Hepatocyte (in vitro differentiated cells): ENCODE results near the gene RAB33B. TPM values are rescaled to one million over a fixed set of nuclear protein-coding genes. Genes with fewer than 3 reads are reported as not detected.

Experiments used
- DNase-seq: peaks from one replicate; pipeline ENCODE4 v3.0.0-alpha.2; 2016; ENCODE audit warnings: low spot score
- H2AFZ ChIP-seq: fragments of 200-600 bp; sonication (generic); 2 replicates; pipeline ENCODE4 v1.6.0; 2016; ENCODE audit warnings: antibody characterized with exemption, mild to moderate bottlenecking
- H3K27ac ChIP-seq: fragments of 200-600 bp; sonication (generic); 2 replicates; pipeline ENCODE4 v1.5.1; 2016; ENCODE audit warnings: mild to moderate bottlenecking
- H3K27me3 ChIP-seq: fragments of 200-600 bp; sonication (generic); 2 replicates; pipeline ENCODE4 v1.6.1; 2016
- H3K36me3 ChIP-seq: fragments of 200-600 bp; sonication (generic); replicated peaks from 2 replicates; pipeline ENCODE4 v1.5.1; 2016; ENCODE audit warnings: low read depth; ENCODE audit not compliant: insufficient read depth
- H3K4me1 ChIP-seq: fragments of 200-600 bp; sonication (generic); 2 replicates; pipeline ENCODE4 v1.5.1; 2016; ENCODE audit warnings: mild to moderate bottlenecking, moderate library complexity; ENCODE audit not compliant: insufficient read depth
- H3K4me2 ChIP-seq: fragments of 200-600 bp; sonication (generic); 2 replicates; pipeline ENCODE4 v1.6.0; 2016
- H3K4me3 ChIP-seq: fragments of 200-600 bp; sonication (generic); 2 replicates; pipeline ENCODE4 v1.5.1; 2016; ENCODE audit warnings: mild to moderate bottlenecking
- H3K79me2 ChIP-seq: fragments of 200-600 bp; sonication (generic); 2 replicates; pipeline ENCODE4 v1.6.0; 2017; ENCODE audit warnings: mild to moderate bottlenecking
- H3K9me2 ChIP-seq: fragments of 200-600 bp; sonication (generic); replicated peaks from 2 replicates; pipeline ENCODE4 v1.6.0; 2017; ENCODE audit warnings: mild to moderate bottlenecking; ENCODE audit not compliant: insufficient read depth
- H3K9me3 ChIP-seq: fragments of 200-600 bp; sonication (generic); 2 replicates; pipeline ENCODE4 v1.5.1; 2016; ENCODE audit warnings: low read depth, mild to moderate bottlenecking
- H4K20me1 ChIP-seq: fragments of 200-600 bp; sonication (generic); 2 replicates; pipeline ENCODE4 v1.6.0; 2016; ENCODE audit warnings: mild to moderate bottlenecking; ENCODE audit not compliant: insufficient read depth, poor library complexity, severe bottlenecking
- CTCF ChIP-seq: fragments of 200-600 bp; sonication (generic); IDR thresholded peaks from 2 replicates; pipeline ENCODE4 v1.5.1; 2016; ENCODE audit warnings: antibody characterized with exemption, mild to moderate bottlenecking; ENCODE audit not compliant: poor library complexity
- EZH2 ChIP-seq: fragments of 200-600 bp; sonication (generic); IDR thresholded peaks from 2 replicates; pipeline ENCODE4 v1.6.1; 2016; ENCODE audit warnings: antibody characterized with exemption, mild to moderate bottlenecking, borderline replicate concordance
- EZH2phosphoT487 ChIP-seq: fragments of 200-600 bp; sonication (generic); IDR thresholded peaks from one replicate; pipeline ENCODE4 v1.6.1; 2018; ENCODE audit warnings: antibody characterized with exemption, mild to moderate bottlenecking, low read depth, moderate library complexity; ENCODE audit not compliant: unreplicated experiment, severe bottlenecking
- WGBS: methylation state at CpG from one replicate; pipeline ENCODE4 v1.1.6; 2016; ENCODE audit warnings: low lambda C conversion rate; ENCODE audit errors: missing lambda C conversion rate; 5-methylcytosine and 5-hydroxymethylcytosine counted together
- polyA plus RNA-seq: library from polyadenylated mRNA; unstranded; fragments of >200 nt; fragmentation: Nextera tagmentation; extraction: Ambion mirVana; gene quantifications from 2 replicates; pipeline ENCODE4 v1.2.1, GENCODE V29; 2016
- total RNA-seq: library from RNA; depleted of rRNA; stranded (reverse); fragments of >200 nt; gene quantifications from 2 replicates; pipeline ENCODE4 v1.2.3, GENCODE V29; 2014

RAB33B gene
- total and polyA plus RNA-seq, 2 experiments from 2014 or later, result 4.5 to 13.5 TPM

GRCh38 chr4:139484783-139485311 lies 30.9 kb downstream of the RAB33B start:
- Histone ChIP-seq H4K20me1 (no peaks in the 10 kb centered on the region), H3K79me2 (no peaks in the 10 kb centered on the region), H3K4me2 (no peak overlapping the region), H3K9me3 (no peaks in the 10 kb centered on the region), H3K27ac (no peak overlapping the region), H3K27me3 (no peaks in the 10 kb centered on the region), H3K36me3 (no peaks in the 10 kb centered on the region), H2AFZ (no peak overlapping the region), H3K9me2 (no peaks in the 10 kb centered on the region), H3K4me1 (no peaks in the 10 kb centered on the region), H3K4me3 (no peak overlapping the region)
- DNase-seq, result no peak
- no peak for TF ChIP-seq EZH2phosphoT487
- no peak for TF ChIP-seq EZH2
- no peak for TF ChIP-seq CTCF
- WGBS, result 71% methylated on average over 11 of the region's 11 CpGs

- Histone ChIP-seq H3K36me3 (no peaks in the 10 kb centered on the region), H2AFZ (no peak overlapping the region)
- DNase-seq, result no peak
Observed at GRCh38 chr4:139488442-139488841, 34.5 kb downstream of the RAB33B start.

GRCh38 chr4:139489638-139490037 lies 35.7 kb downstream of the RAB33B start:
- no peak overlapping the region for H3K27ac ChIP-seq
- H3K9me3 ChIP-seq, result no peaks in the 10 kb centered on the region
- no peaks in the 10 kb centered on the region for H3K36me3 ChIP-seq
- H3K79me2 ChIP-seq, result no peaks in the 10 kb centered on the region
- H2AFZ ChIP-seq, result no peak overlapping the region
- H3K27me3 ChIP-seq, result no peaks in the 10 kb centered on the region
- no peaks in the 10 kb centered on the region for H3K9me2 ChIP-seq
- DNase-seq, result no peak
- no peaks in the 10 kb centered on the region for H3K4me1 ChIP-seq
- H3K4me2 ChIP-seq, result no peak overlapping the region
- TF ChIP-seq CTCF (no peak), EZH2phosphoT487 (no peak)
- H4K20me1 ChIP-seq, result no peaks in the 10 kb centered on the region
- H3K4me3 ChIP-seq, result no peak overlapping the region

More at GRCh38 chr4:139488442-139488841, 34.5 kb downstream of the RAB33B start:
- 93% methylated on average over 3 of the region's 3 CpGs for WGBS
- H4K20me1 ChIP-seq, result no peaks in the 10 kb centered on the region
- H3K4me2 ChIP-seq, result no peak overlapping the region
- H3K9me3 ChIP-seq, result no peaks in the 10 kb centered on the region
- H3K27ac ChIP-seq, result no peak overlapping the region
- no peaks in the 10 kb centered on the region for H3K4me1 ChIP-seq
- no peaks in the 10 kb centered on the region for H3K9me2 ChIP-seq
- TF ChIP-seq EZH2 (no peak), EZH2phosphoT487 (no peak), CTCF (no peak)
- H3K4me3 ChIP-seq, result no peak overlapping the region
- H3K79me2 ChIP-seq, result no peaks in the 10 kb centered on the region
- no peaks in the 10 kb centered on the region for H3K27me3 ChIP-seq

GRCh38 chr4:139492429-139492828 lies 38.5 kb downstream of the RAB33B start:
- Histone ChIP-seq H3K4me3 (no peak overlapping the region), H3K36me3 (no peaks in the 10 kb centered on the region), H3K4me2 (no peak overlapping the region), H3K4me1 (no peaks in the 10 kb centered on the region), H3K27me3 (no peaks in the 10 kb centered on the region), H3K9me3 (no peaks in the 10 kb centered on the region), H3K9me2 (no peaks in the 10 kb centered on the region), H3K79me2 (no peaks in the 10 kb centered on the region), H2AFZ (no peak overlapping the region), H3K27ac (no peak overlapping the region), H4K20me1 (no peaks in the 10 kb centered on the region)
- DNase-seq, result no peak
- TF ChIP-seq EZH2phosphoT487 (no peak), EZH2 (no peak), CTCF (no peak)
- WGBS, result 84% methylated on average over 2 of the region's 2 CpGs
